ENCODE data around the gene FBXO9. TPM values are rescaled to one million over a fixed set of nuclear protein-coding genes. Genes with fewer than 3 reads are reported as not detected.

Gene FBXO9
- total RNA-seq, 1 experiment from 2014 or later: 71.0 TPM

- DNase-seq (ENCODE audit: low read depth, low spot score): no peak
- intact Hi-C loops (cut with micrococcal nuclease): no loop called here
- CTCF ChIA-PET: no interaction called here
- TF ChIP-seq CBX3 (IDR thresholded peaks at IDR 0.05; ENCODE audit: low read depth): no peak
- TF ChIP-seq SRF (IDR thresholded peaks at IDR 0.05; ENCODE audit: low read depth): no peak
- no peak for TF ChIP-seq CTCF (IDR thresholded peaks at IDR 0.05 in 2 of 3, conservative IDR thresholded peaks at IDR 0.05 in 1 of 3; ENCODE audit: borderline replicate concordance in 1 of 3, insufficient read depth in 1 of 3, low read depth in 2 of 3, low read length in 2 of 3)
- no peak for TF ChIP-seq EZH2phosphoT487 (IDR thresholded peaks at IDR 0.05; ENCODE audit: borderline replicate concordance)
- ATAC-seq: no peak
- no peak overlapping the region for H3K4me2 ChIP-seq (ENCODE audit: low read length)
- H3K4me1 ChIP-seq (ENCODE audit: control insufficient read depth in 1 of 2, insufficient read depth in 2 of 2, low read length in 2 of 2): 0 out of 4 replicates have a peak, but pooled peaks cover 0 to 3% of the 10 kb centered on the region in 2 experiments
- BruUV-seq (replicated peaks): no TSS peak
- RAD21 ChIA-PET (ENCODE audit: low non-redundant PET in 1 of 2, low total read pairs in 2 of 2, uncharacterized antibody in 2 of 2, unreplicated experiment in 2 of 2): no interaction called here
- H3K9me3 ChIP-seq (ENCODE audit: control insufficient read depth in 1 of 2, insufficient read depth in 1 of 2, low read depth in 1 of 2, low read length in 2 of 2): no peaks in the 10 kb centered on the region
- H3K4me3 ChIP-seq (replicated peaks in 1 of 2; ENCODE audit: low read depth in 1 of 2, low read length in 2 of 2): no peak overlapping the region
- H3K9me2 ChIP-seq (ENCODE audit: insufficient read depth): no peaks in the 10 kb centered on the region
- H3K79me2 ChIP-seq (ENCODE audit: insufficient read depth, low read length): no peaks in the 10 kb centered on the region
- no peaks in the 10 kb centered on the region; a peak in 1 of 4 replicates for H3K36me3 ChIP-seq (ENCODE audit: control insufficient read depth in 1 of 2, insufficient read depth in 2 of 2, low read length in 2 of 2)
- H2AFZ ChIP-seq (ENCODE audit: low read depth, low read length, poor library complexity, severe bottlenecking): no peak overlapping the region
- no peaks in the 10 kb centered on the region for H3K27me3 ChIP-seq (ENCODE audit: insufficient read depth, low read length)
- H3K27ac ChIP-seq (ENCODE audit: low read depth, low read length): no peak overlapping the region
- POLR2A ChIA-PET: no interaction called here
- no peaks in the 10 kb centered on the region for H4K20me1 ChIP-seq (ENCODE audit: insufficient read depth)
- H3K9ac ChIP-seq (ENCODE audit: low read length): no peak overlapping the region
These were observed 45.0 kb upstream of the FBXO9 start for GRCh38 chr6:53020005-53020744.

- no peak overlapping the region for H3K4me2 ChIP-seq (ENCODE audit: low read length)
- ChIA-PET POLR2A (no interaction called here), CTCF (no interaction called here), RAD21 (ENCODE audit: low non-redundant PET in 1 of 2, low total read pairs in 2 of 2, uncharacterized antibody in 2 of 2, unreplicated experiment in 2 of 2) (no interaction called here)
- ATAC-seq (no peak), DNase-seq (ENCODE audit: low read depth, low spot score) (no peak)
- no peaks in the 10 kb centered on the region for H4K20me1 ChIP-seq (ENCODE audit: insufficient read depth)
- no peak overlapping the region for H2AFZ ChIP-seq (ENCODE audit: low read depth, low read length, poor library complexity, severe bottlenecking)
- no peaks in the 10 kb centered on the region for H3K36me3 ChIP-seq (ENCODE audit: control insufficient read depth in 1 of 2, insufficient read depth in 2 of 2, low read length in 2 of 2)
- TF ChIP-seq RAD21 (IDR thresholded peaks at IDR 0.05; ENCODE audit: low read depth) (no peak), CTCF (IDR thresholded peaks at IDR 0.05 in 2 of 3, conservative IDR thresholded peaks at IDR 0.05 in 1 of 3; ENCODE audit: borderline replicate concordance in 1 of 3, insufficient read depth in 1 of 3, low read depth in 2 of 3, low read length in 2 of 3) (no peak), ZFX (IDR thresholded peaks at IDR 0.05) (no peak), JUND (IDR thresholded peaks at IDR 0.05) (no peak), ZBTB33 (IDR thresholded peaks at IDR 0.05; ENCODE audit: extremely low read depth, insufficient replicate concordance, low read length) (no peak), EZH2phosphoT487 (IDR thresholded peaks at IDR 0.05; ENCODE audit: borderline replicate concordance) (no peak), SIN3A (IDR thresholded peaks at IDR 0.05; ENCODE audit: low read depth) (no peak), ATF3 (IDR thresholded peaks at IDR 0.05) (no peak)
- no peak overlapping the region for H3K9ac ChIP-seq (ENCODE audit: low read length)
- no peaks in the 10 kb centered on the region for H3K9me2 ChIP-seq (ENCODE audit: insufficient read depth)
- H3K27ac ChIP-seq (ENCODE audit: low read depth, low read length): no peak overlapping the region
- H3K79me2 ChIP-seq (ENCODE audit: insufficient read depth, low read length): no peaks in the 10 kb centered on the region
- H3K27me3 ChIP-seq (ENCODE audit: insufficient read depth, low read length): no peaks in the 10 kb centered on the region
- no TSS peak for BruUV-seq (replicated peaks)
- H3K4me3 ChIP-seq (replicated peaks in 1 of 2; ENCODE audit: low read depth in 1 of 2, low read length in 2 of 2): no peak overlapping the region
- H3K4me1 ChIP-seq (ENCODE audit: control insufficient read depth in 1 of 2, insufficient read depth in 2 of 2, low read length in 2 of 2): 0 out of 4 replicates have a peak, but pooled peaks cover 0 to 3% of the 10 kb centered on the region in 2 experiments
- intact Hi-C loops (cut with micrococcal nuclease): no loop called here
- no peaks in the 10 kb centered on the region for H3K9me3 ChIP-seq (ENCODE audit: control insufficient read depth in 1 of 2, insufficient read depth in 1 of 2, low read depth in 1 of 2, low read length in 2 of 2)
These were observed 41.9 kb upstream of the FBXO9 start for GRCh38 chr6:53023323-53023722.

Measured in HCT116 (cell line).